GM23338 (cell line): Measurements from ENCODE around the gene PRKAR1B. TPM values are rescaled to one million over a fixed set of nuclear protein-coding genes. Genes with fewer than 3 reads are reported as not detected.

ENCODE experiments used
- ATAC-seq: fragments of 200-7000 bp; cut with Tn5 transposase; 3 replicates; pipeline ENCODE4 v1.9.1; 2020
- DNase-seq: peaks from one replicate; pipeline ENCODE4 v3.0.0-alpha.2; 2015; ENCODE audit warnings: low spot score
- H2AFZ ChIP-seq: fragments of 200-600 bp; sonication (generic); 2 replicates; pipeline ENCODE4 v1.8.0; 2016; ENCODE audit warnings: antibody characterized with exemption, mild to moderate bottlenecking, moderate library complexity
- H3F3A ChIP-seq: fragments of 200-600 bp; sonication (generic); replicated peaks from 2 replicates; pipeline ENCODE4 v1.8.0; 2017; ENCODE audit warnings: antibody characterized with exemption, mixed run types, low read depth
- H3K27ac ChIP-seq: fragments of 200-600 bp; sonication (generic); 2 replicates; pipeline ENCODE4 v1.6.1; 2016; ENCODE audit warnings: low read depth
- H3K27me3 ChIP-seq: fragments of 200-600 bp; sonication (generic); 2 replicates; pipeline ENCODE4 v1.8.0; 2016; ENCODE audit warnings: mild to moderate bottlenecking, mixed run types, moderate library complexity; ENCODE audit not compliant: insufficient read depth
- H3K36me3 ChIP-seq: fragments of 200-600 bp; sonication (generic); 2 replicates; pipeline ENCODE4 v1.8.0; 2016; ENCODE audit warnings: mild to moderate bottlenecking; ENCODE audit not compliant: insufficient read depth
- H3K4me1 ChIP-seq: fragments of 200-600 bp; sonication (generic); 2 replicates; pipeline ENCODE4 v1.8.0; 2016; ENCODE audit warnings: mild to moderate bottlenecking, moderate library complexity; ENCODE audit not compliant: insufficient read depth
- H3K4me2 ChIP-seq: fragments of 200-600 bp; sonication (generic); 2 replicates; pipeline ENCODE4 v1.7.1; 2017; ENCODE audit warnings: mixed run types
- H3K4me3 ChIP-seq: fragments of 200-600 bp; sonication (generic); 2 replicates; pipeline ENCODE4 v1.6.1; 2016; ENCODE audit warnings: mixed run types
- H3K79me2 ChIP-seq: fragments of 200-600 bp; sonication (generic); replicated peaks from 2 replicates; pipeline ENCODE4 v1.8.0; 2017; ENCODE audit warnings: mild to moderate bottlenecking; ENCODE audit not compliant: insufficient read depth
- H3K9me2 ChIP-seq: fragments of 200-600 bp; sonication (generic); 2 replicates; pipeline ENCODE4 v1.8.0; 2017; ENCODE audit not compliant: insufficient read depth
- H4K20me1 ChIP-seq: fragments of 200-600 bp; sonication (generic); replicated peaks from 2 replicates; pipeline ENCODE4 v1.8.0; 2017; ENCODE audit warnings: mild to moderate bottlenecking; ENCODE audit not compliant: insufficient read depth
- H3K27ac Mint-ChIP-seq: 2 replicates; pipeline ENCODE4 v1.8.0; 2020; ENCODE audit warnings: inconsistent platforms, mild to moderate bottlenecking, moderate library complexity, mixed read lengths
- H3K27me3 Mint-ChIP-seq: 3 replicates; pipeline ENCODE4 v1.8.0; 2022; ENCODE audit warnings: low read depth, mild to moderate bottlenecking, moderate library complexity, mixed read lengths, inconsistent platforms; ENCODE audit not compliant: insufficient read depth, poor library complexity
- H3K36me3 Mint-ChIP-seq: 3 replicates; pipeline ENCODE4 v1.8.0; 2021; ENCODE audit warnings: low read depth, mild to moderate bottlenecking, inconsistent platforms, moderate library complexity, mixed read lengths
- H3K4me1 Mint-ChIP-seq: 3 replicates; pipeline ENCODE4 v1.8.0; 2020; ENCODE audit warnings: mild to moderate bottlenecking, inconsistent platforms, mixed read lengths
- H3K4me3 Mint-ChIP-seq: 3 replicates; pipeline ENCODE4 v1.8.0; 2021; ENCODE audit warnings: moderate library complexity, mild to moderate bottlenecking, inconsistent platforms, mixed read lengths
- H3K9me3 Mint-ChIP-seq: 3 replicates; pipeline ENCODE4 v1.8.0; 2020; ENCODE audit warnings: moderate library complexity, mild to moderate bottlenecking, inconsistent platforms, mixed read lengths
- CREB1 ChIP-seq: fragments of 250-450 bp; sonication (Bioruptor Pico); IDR thresholded peaks from 2 replicates; pipeline ENCODE4 v1.5.0; 2020; ENCODE audit warnings: low read depth, mild to moderate bottlenecking, moderate library complexity
- CTCF ChIP-seq, 2 experiments: fragments of 200-600 bp in 1 of 2; sonication (generic) in 1 of 2; conservative IDR thresholded peaks; 2 replicates each; pipeline versions ENCODE4 v1.5.1 to v1.6.1; 2016 to 2017; ENCODE audit warnings: antibody characterized with exemption in 2 of 2, low read depth in 2 of 2, mild to moderate bottlenecking in 2 of 2, moderate library complexity in 1 of 2
- EZH2 ChIP-seq: fragments of 200-600 bp; sonication (generic); IDR thresholded peaks from one replicate; pipeline ENCODE4 v1.8.0; 2017; ENCODE audit warnings: antibody characterized with exemption, mild to moderate bottlenecking, low read depth; ENCODE audit not compliant: unreplicated experiment
- NANOG ChIP-seq: IDR thresholded peaks from 2 replicates; pipeline ENCODE4 v1.6.1; 2016; ENCODE audit warnings: antibody characterized with exemption, borderline replicate concordance
- ZNF114 ChIP-seq: fragments of 250-450 bp; sonication (Bioruptor Pico); IDR thresholded peaks from 2 replicates; pipeline ENCODE4 v1.5.0; 2020; ENCODE audit warnings: mild to moderate bottlenecking, moderate library complexity
- ZNF462 ChIP-seq: fragments of 250-450 bp; sonication (Bioruptor Pico); IDR thresholded peaks from 2 replicates; pipeline ENCODE4 v1.5.0; 2020; ENCODE audit warnings: mild to moderate bottlenecking, moderate library complexity
- polyA plus RNA-seq: library from polyadenylated mRNA; unstranded; fragments of >200 nt; fragmentation: Nextera tagmentation; extraction: Ambion mirVana; gene quantifications from 2 replicates; pipeline ENCODE4 v1.2.1, GENCODE V29; 2016
- total RNA-seq: library from RNA; depleted of rRNA; stranded (reverse); fragments of >200 nt; shearing (Covaris generic); gene quantifications from 2 replicates; pipeline ENCODE4 v1.2.3, GENCODE V29; 2014

The PRKAR1B gene
- total and polyA plus RNA-seq, 2 experiments from 2014 or later: 35.7 to 36.7 TPM

- Histone ChIP-seq H2AFZ (no peak overlapping the region), H3K4me1 (no peaks in the 10 kb centered on the region), H3K4me3 (no peak overlapping the region), H3K79me2 (no peaks in the 10 kb centered on the region), H4K20me1 (no peaks in the 10 kb centered on the region), H3K4me2 (no peak overlapping the region), H3K27me3 (no peaks in the 10 kb centered on the region), H3K36me3 (no peaks in the 10 kb centered on the region), H3F3A (no peaks in the 10 kb centered on the region), H3K9me2 (no peaks in the 10 kb centered on the region), H3K27ac (no peak overlapping the region)
- no peaks in the 10 kb centered on the region for H3K4me1 Mint-ChIP-seq
- peaks cover 12% of the 10 kb centered on the region for H3K36me3 Mint-ChIP-seq
- no peak for DNase-seq
- H3K4me3 Mint-ChIP-seq: no peak overlapping the region
- ATAC-seq: no peak
- peaks cover 6% of the 10 kb centered on the region for H3K27me3 Mint-ChIP-seq
- no peak overlapping the region for H3K27ac Mint-ChIP-seq
- TF ChIP-seq ZNF462 (CRISPR knock-in tag): no peak
- peaks cover 4% of the 10 kb centered on the region; the same call in 1 of the 3 replicates for H3K9me3 Mint-ChIP-seq
Observed at GRCh38 chr7:549891-550625, 177.0 kb downstream of the PRKAR1B start.

GRCh38 chr7:549066-549890 lies 177.8 kb downstream of the PRKAR1B start:
- 0 out of 2 replicates have a peak overlapping the region, but pooled peaks have one; percentile 47 for H3K27ac Mint-ChIP-seq
- TF ChIP-seq NANOG (no peak), CREB1 (CRISPR knock-in tag) (no peak), CTCF (conservative IDR thresholded peaks at IDR 0.05; ENCODE audit: low read depth in 2 of 2) (no peak), EZH2 (no peak), ZNF114 (CRISPR knock-in tag) (no peak)

More at GRCh38 chr7:549066-549890, 177.8 kb downstream of the PRKAR1B start:
- Histone ChIP-seq H3K4me2 (no peak overlapping the region), H3K4me3 (no peak overlapping the region), H3K79me2 (no peaks in the 10 kb centered on the region), H3K27ac (no peak overlapping the region), H3K9me2 (no peaks in the 10 kb centered on the region), H3K27me3 (no peaks in the 10 kb centered on the region), H3F3A (no peaks in the 10 kb centered on the region), H3K36me3 (no peaks in the 10 kb centered on the region), H2AFZ (no peak overlapping the region), H4K20me1 (no peaks in the 10 kb centered on the region), H3K4me1 (no peaks in the 10 kb centered on the region)
- ATAC-seq (peak; percentile 28; the same call in 2 of the 3 replicates), DNase-seq (no peak)
- H3K27me3 Mint-ChIP-seq: peaks cover 6% of the 10 kb centered on the region
- H3K4me1 Mint-ChIP-seq: no peaks in the 10 kb centered on the region
- H3K36me3 Mint-ChIP-seq: peaks cover 10% of the 10 kb centered on the region
- no peak overlapping the region for H3K4me3 Mint-ChIP-seq
- peaks cover 4% of the 10 kb centered on the region; the same call in 1 of the 3 replicates for H3K9me3 Mint-ChIP-seq
